ENCODE data around the gene RASGEF1B. TPM values are rescaled to one million over a fixed set of nuclear protein-coding genes. Genes with fewer than 3 reads are reported as not detected.

The RASGEF1B gene
- total RNA-seq, 1 experiment from 2014 or later = 7.5 TPM

DNA sequence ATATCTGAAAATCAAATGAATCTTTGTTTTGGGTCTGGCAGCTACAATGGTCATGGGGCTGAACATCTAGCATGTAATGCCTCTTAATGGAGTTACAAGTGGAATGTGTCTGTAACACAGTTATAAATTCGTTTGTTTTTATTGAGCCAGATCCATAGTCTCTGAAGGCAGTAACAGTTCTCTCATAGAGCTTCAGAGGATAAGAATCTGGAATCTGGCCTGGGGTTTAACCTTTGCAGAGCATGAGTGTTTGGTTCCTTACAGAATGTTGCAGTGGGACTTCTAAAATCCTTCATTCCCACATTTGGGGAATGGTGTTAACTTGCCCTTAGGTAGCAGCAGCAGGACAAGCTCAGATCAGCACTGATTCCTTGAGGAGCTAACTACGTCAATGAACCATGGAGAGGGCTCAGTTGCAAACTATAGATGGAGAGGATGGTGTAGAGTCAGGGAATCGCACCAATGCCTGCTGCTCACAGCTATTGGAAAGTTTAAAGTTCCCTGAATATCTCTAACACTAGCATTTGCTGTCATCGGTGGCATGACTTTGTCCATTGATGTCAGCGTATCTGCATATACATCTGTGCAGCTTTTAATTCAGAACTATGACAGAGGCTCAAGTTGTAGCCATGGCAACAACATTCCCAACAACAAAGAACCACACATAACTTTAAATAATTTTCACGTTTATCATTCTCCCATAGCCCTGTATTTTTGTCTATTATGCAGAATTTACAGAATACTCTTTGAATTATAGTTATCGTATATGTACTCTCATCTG lies 72.2 kb downstream of the RASGEF1B start:
- TF ChIP-seq, protein P1, sequence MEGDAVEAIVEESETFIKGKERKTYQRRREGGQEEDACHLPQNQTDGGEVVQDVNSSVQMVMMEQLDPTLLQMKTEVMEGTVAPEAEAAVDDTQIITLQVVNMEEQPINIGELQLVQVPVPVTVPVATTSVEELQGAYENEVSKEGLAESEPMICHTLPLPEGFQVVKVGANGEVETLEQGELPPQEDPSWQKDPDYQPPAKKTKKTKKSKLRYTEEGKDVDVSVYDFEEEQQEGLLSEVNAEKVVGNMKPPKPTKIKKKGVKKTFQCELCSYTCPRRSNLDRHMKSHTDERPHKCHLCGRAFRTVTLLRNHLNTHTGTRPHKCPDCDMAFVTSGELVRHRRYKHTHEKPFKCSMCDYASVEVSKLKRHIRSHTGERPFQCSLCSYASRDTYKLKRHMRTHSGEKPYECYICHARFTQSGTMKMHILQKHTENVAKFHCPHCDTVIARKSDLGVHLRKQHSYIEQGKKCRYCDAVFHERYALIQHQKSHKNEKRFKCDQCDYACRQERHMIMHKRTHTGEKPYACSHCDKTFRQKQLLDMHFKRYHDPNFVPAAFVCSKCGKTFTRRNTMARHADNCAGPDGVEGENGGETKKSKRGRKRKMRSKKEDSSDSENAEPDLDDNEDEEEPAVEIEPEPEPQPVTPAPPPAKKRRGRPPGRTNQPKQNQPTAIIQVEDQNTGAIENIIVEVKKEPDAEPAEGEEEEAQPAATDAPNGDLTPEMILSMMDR (conservative IDR thresholded peaks at IDR 0.05) = no peak
- H3K4me1 ChIP-seq (ENCODE audit: insufficient read depth, low read length) = no peaks in the 10 kb centered on the region
- H4K20me1 ChIP-seq (ENCODE audit: control insufficient read depth, insufficient read depth, insufficient read length) = no peaks in the 10 kb centered on the region
- no peak overlapping the region for H3K4ac ChIP-seq (ENCODE audit: low read depth, low read length)
- DNase-seq = no peak
- whole genome bisulfite sequencing (ENCODE audit: extremely low coverage, insufficient read length, low lambda C conversion rate) = 100% methylated on average over 1 of the region's 7 CpGs
- no peak overlapping the region for H2AK5ac ChIP-seq (ENCODE audit: insufficient read length, low read length)
- H2BK15ac ChIP-seq (ENCODE audit: low read depth, low read length) = no peak overlapping the region
- H3K27me3 ChIP-seq (ENCODE audit: insufficient read depth, low read length) = no peaks in the 10 kb centered on the region
- H2AFZ ChIP-seq (ENCODE audit: low read length) = no peak overlapping the region
- no peaks in the 10 kb centered on the region for H3K23me2 ChIP-seq (ENCODE audit: insufficient read length, low read depth, low read length, poor library complexity, severe bottlenecking)
- H4K5ac ChIP-seq (ENCODE audit: insufficient read length, low read depth, low read length) = no peak overlapping the region
- no peak overlapping the region for H2BK12ac ChIP-seq (ENCODE audit: insufficient read length, low read depth, low read length)
- H3T11ph ChIP-seq (ENCODE audit: low read length) = no peak overlapping the region
- Mint-ChIP-seq H3K4me3 (no peak overlapping the region), H3K27me3 (ENCODE audit: low read depth) (peaks cover 1% of the 10 kb centered on the region; the same call in 1 of the 2 replicates), H3K9me3 (no peaks in the 10 kb centered on the region), H3K36me3 (ENCODE audit: insufficient read depth in 1 of 3, low read depth in 3 of 3) (no peaks in the 10 kb centered on the region), H3K27ac (no peak overlapping the region; a peak in 1 of 7 replicates), H3K4me1 (peaks cover 3 to 4% of the 10 kb centered on the region in 2 experiments; a peak in 1 of 4 replicates)
- H2BK120ac ChIP-seq (ENCODE audit: low read depth, low read length, poor library complexity, severe bottlenecking) = no peak overlapping the region
- no peaks in the 10 kb centered on the region for H3K79me1 ChIP-seq (ENCODE audit: insufficient read depth, low read depth, low read length, poor library complexity, severe bottlenecking)
- no peak overlapping the region for H4K8ac ChIP-seq (replicated peaks; ENCODE audit: insufficient read length, low read depth, low read length)
- no peak overlapping the region for H3K27ac ChIP-seq (ENCODE audit: insufficient read length, low read depth, low read length)
- no peak overlapping the region for H3K23ac ChIP-seq (ENCODE audit: insufficient read length, low read depth, low read length)
- H3K9me3 ChIP-seq (ENCODE audit: control insufficient read depth, low read depth, low read length) = no peaks in the 10 kb centered on the region
- no peak overlapping the region for H2BK5ac ChIP-seq (ENCODE audit: insufficient read length, low read length)
- H3K79me2 ChIP-seq (ENCODE audit: insufficient read depth, low read length) = no peaks in the 10 kb centered on the region
- H4K91ac ChIP-seq (ENCODE audit: insufficient read length, low read depth, low read length) = no peak overlapping the region
- H3K4me2 ChIP-seq (ENCODE audit: insufficient read depth, insufficient read length, low read length) = no peak overlapping the region
- H3K14ac ChIP-seq (ENCODE audit: insufficient read depth, low read length) = no peak overlapping the region
- H3K18ac ChIP-seq (ENCODE audit: insufficient read length, low read depth, low read length) = no peak overlapping the region
- no peak overlapping the region for H3K56ac ChIP-seq (ENCODE audit: insufficient read length, low read depth, low read length)
- H2BK20ac ChIP-seq (ENCODE audit: low read depth, low read length, poor library complexity, severe bottlenecking) = no peak overlapping the region
- H3K9ac ChIP-seq (ENCODE audit: extremely low read depth, insufficient read length, low read length) = no peak overlapping the region

Measured in H9 (cell line).